Measurements from ENCODE around the gene CLASP1.
"Not testable (repeated sequence)": the region's sequence is repeated elsewhere in the genome, so short reads cannot be mapped to it uniquely, and the experiment has no call there.

The CLASP1 gene

GRCh38 chr2:121649149-121649595 lies at the start of gene CLASP1:
Gene CLASP1 (minus strand): TSS chr2:121649462. CDS start chr2:121605895, 43,567 bp downstream.
- TF ChIP-seq CTCF (IDR thresholded peaks at IDR 0.05; ENCODE audit: insufficient read depth, low read depth, low read length, missing control alignments): no peak
- no peak for DNase-seq (ENCODE audit: low read depth)
- H3K4me3 ChIP-seq (ENCODE audit: low read length): peak within 1 kb of the TSS; percentile 88

GRCh38 chr2:121698318-121698930 lies 49.2 kb upstream of the CLASP1 start:
- no peak for TF ChIP-seq CTCF (IDR thresholded peaks at IDR 0.05; ENCODE audit: insufficient read depth, low read depth, low read length, missing control alignments)
- no peak for DNase-seq (ENCODE audit: low read depth)
- no peak overlapping the region for H3K4me3 ChIP-seq (ENCODE audit: low read length)

GRCh38 chr2:121697108-121697631 lies 47.9 kb upstream of the CLASP1 start:
- no peak for TF ChIP-seq CTCF (IDR thresholded peaks at IDR 0.05; ENCODE audit: insufficient read depth, low read depth, low read length, missing control alignments)
- peak; percentile 19 for DNase-seq (ENCODE audit: low read depth)
- no peak overlapping the region for H3K4me3 ChIP-seq (ENCODE audit: low read length)

GRCh38 chr2:121696410-121696930 lies 47.2 kb upstream of the CLASP1 start:
- no peak overlapping the region for H3K4me3 ChIP-seq (ENCODE audit: low read length)
- TF ChIP-seq CTCF (IDR thresholded peaks at IDR 0.05; ENCODE audit: insufficient read depth, low read depth, low read length, missing control alignments): no peak
- DNase-seq (ENCODE audit: low read depth): no peak

GRCh38 chr2:121695171-121695451 lies 45.8 kb upstream of the CLASP1 start:
- H3K4me3 ChIP-seq (ENCODE audit: low read length): no peak overlapping the region
- no peak for TF ChIP-seq CTCF (IDR thresholded peaks at IDR 0.05; ENCODE audit: insufficient read depth, low read depth, low read length, missing control alignments)
- DNase-seq (ENCODE audit: low read depth): no peak

- no peak for TF ChIP-seq CTCF (IDR thresholded peaks at IDR 0.05; ENCODE audit: insufficient read depth, low read depth, low read length, missing control alignments)
These were observed 45.3 kb upstream of the CLASP1 start for GRCh38 chr2:121694398-121695170.

GRCh38 chr2:121690572-121690971 lies 41.3 kb upstream of the CLASP1 start:
- not testable (repeated sequence) for DNase-seq (ENCODE audit: low read depth)

More at GRCh38 chr2:121694398-121695170, 45.3 kb upstream of the CLASP1 start:
- DNase-seq (ENCODE audit: low read depth): peak; percentile 51
- H3K4me3 ChIP-seq (ENCODE audit: low read length): no peak overlapping the region

More at GRCh38 chr2:121690572-121690971, 41.3 kb upstream of the CLASP1 start:
- H3K4me3 ChIP-seq (ENCODE audit: low read length): not testable (repeated sequence)
